ENCODE results near the gene CST4. TPM values are rescaled to one million over a fixed set of nuclear protein-coding genes. Genes with fewer than 3 reads are reported as not detected.

CST4 gene
- total RNA-seq, 2 donors from 2014 or later, result not detected

DNA sequence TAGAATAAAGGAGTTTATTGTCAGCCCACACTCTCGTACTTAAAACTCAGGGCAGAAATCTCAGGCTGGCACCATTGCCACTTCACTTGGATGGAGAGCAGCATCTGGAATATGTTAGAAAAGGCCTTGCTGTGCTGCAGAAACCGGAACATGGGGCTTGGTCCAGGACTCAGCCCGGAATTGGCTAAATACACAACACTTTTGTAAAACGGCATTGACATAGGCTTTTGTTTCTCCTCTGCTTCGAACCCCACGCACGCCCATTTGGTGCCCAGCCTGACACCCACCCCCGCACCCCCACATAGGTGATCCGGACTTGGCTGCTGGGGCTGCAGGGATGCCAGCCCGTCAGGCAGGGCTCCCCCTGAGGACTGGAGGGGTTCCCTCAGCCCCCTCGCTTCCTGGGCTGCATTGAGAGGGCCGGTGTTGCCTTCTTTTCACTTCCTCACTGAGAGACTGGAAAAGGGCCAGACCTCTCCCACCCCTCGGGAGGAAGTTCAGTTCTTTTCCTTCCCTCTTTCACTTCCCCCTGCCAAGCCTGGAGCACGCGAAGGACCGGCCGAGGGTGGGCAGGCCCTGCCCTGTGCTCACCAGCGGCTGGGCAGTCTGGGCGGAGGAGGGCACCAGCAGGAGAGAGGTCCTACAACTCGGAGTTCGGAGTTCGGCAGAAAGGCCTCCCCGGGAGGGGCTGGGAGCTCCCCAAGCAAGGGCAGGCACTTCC, 33.2 kb downstream of the CST4 start:
- peak overlapping the region; percentile 71 to 72 for H3K27ac ChIP-seq
- H3K27me3 ChIP-seq, result no peaks in the 10 kb centered on the region
- peaks cover 0 to 33% of the 10 kb centered on the region in 2 donors for H3K4me1 ChIP-seq
- peak; percentile 73 for DNase-seq (ENCODE audit: low spot score)
- peak overlapping the region in 1 of 2 donors; percentile 33 for H3K4me3 ChIP-seq
- TF ChIP-seq CTCF (IDR thresholded peaks at IDR 0.05), result no peak
- no peaks in the 10 kb centered on the region for H3K9me3 ChIP-seq
- no peaks in the 10 kb centered on the region for H3K36me3 ChIP-seq

GRCh38 chr20:23654717-23655116, 34.1 kb downstream of the CST4 start:
- peak; percentile 51 for DNase-seq (ENCODE audit: low spot score)
- Histone ChIP-seq H3K9me3 (no peaks in the 10 kb centered on the region), H3K4me1 (peaks cover 0 to 33% of the 10 kb centered on the region in 2 donors), H3K4me3 (no peak overlapping the region), H3K36me3 (no peaks in the 10 kb centered on the region), H3K27ac (peak overlapping the region in 1 of 2 donors; percentile 71), H3K27me3 (no peaks in the 10 kb centered on the region)
- TF ChIP-seq CTCF (IDR thresholded peaks at IDR 0.05), result no peak

GRCh38 chr20:23654000-23654399, 34.8 kb downstream of the CST4 start:
- TF ChIP-seq CTCF (IDR thresholded peaks at IDR 0.05), result no peak
- no peaks in the 10 kb centered on the region for H3K27me3 ChIP-seq
- H3K4me1 ChIP-seq, result peaks cover 0 to 33% of the 10 kb centered on the region in 2 donors
- peak overlapping the region in 1 of 2 donors; percentile 33 for H3K27ac ChIP-seq
- H3K9me3 ChIP-seq, result no peaks in the 10 kb centered on the region
- no peaks in the 10 kb centered on the region for H3K36me3 ChIP-seq
- no peak for DNase-seq (ENCODE audit: low spot score)
- H3K4me3 ChIP-seq, result no peak overlapping the region

DNA sequence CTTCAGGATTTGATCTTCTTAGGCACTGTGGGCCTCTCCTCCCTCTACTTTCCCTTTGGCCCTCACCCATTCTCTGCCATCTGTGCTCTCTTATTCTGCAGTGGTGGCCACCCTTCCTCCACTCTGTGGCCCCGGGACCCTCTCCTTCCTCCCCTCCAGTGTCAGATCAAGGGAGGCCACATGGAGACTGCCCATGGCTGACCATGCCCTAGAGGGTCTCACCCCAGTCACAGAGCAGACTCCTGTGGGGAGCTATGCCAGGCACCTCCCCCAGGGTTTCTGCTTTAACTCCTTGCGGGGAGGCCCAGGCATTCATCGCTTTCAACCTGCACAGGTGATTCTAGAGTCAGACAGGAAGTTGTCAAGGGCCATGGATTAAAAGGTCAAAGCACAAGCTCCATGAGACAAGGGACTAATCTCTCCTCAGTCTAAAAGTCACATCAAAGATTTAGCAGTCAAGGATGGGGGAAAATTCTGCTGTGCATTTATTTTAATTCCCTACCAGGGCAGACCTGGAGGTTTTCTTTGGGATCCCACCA, 35.4 kb downstream of the CST4 start:
- no peak for DNase-seq (ENCODE audit: low spot score)
- H3K4me3 ChIP-seq, result no peak overlapping the region
- no peaks in the 10 kb centered on the region for H3K36me3 ChIP-seq
- H3K4me1 ChIP-seq, result peaks cover 0 to 33% of the 10 kb centered on the region in 2 donors
- H3K9me3 ChIP-seq, result no peaks in the 10 kb centered on the region
- H3K27ac ChIP-seq, result no peak overlapping the region
- TF ChIP-seq CTCF (IDR thresholded peaks at IDR 0.05), result no peak
- no peaks in the 10 kb centered on the region for H3K27me3 ChIP-seq

DNA sequence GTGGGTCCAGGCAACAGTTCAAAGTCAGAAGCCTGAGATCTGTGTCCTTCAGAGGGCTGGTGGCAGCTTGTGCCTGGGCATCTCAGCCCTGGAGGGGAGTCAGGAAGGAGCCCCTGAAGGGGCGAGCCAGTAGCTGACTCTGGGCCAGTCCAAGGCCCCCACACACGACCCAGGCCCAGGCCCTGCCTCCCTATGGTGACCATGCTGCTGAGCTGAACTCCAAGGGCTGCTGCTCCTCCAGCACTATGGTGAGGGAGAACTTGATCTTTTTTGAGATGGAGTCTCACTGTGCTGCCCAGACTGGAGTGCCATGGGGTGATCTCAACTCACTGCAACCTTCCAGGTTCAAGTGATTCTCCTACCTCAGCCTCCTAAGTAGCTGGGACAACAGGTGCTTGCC, 35.9 kb downstream of the CST4 start:
- Histone ChIP-seq H3K27me3 (no peaks in the 10 kb centered on the region), H3K36me3 (no peaks in the 10 kb centered on the region), H3K27ac (no peak overlapping the region), H3K9me3 (no peaks in the 10 kb centered on the region), H3K4me3 (no peak overlapping the region), H3K4me1 (peaks cover 0 to 33% of the 10 kb centered on the region in 2 donors)
- no peak for TF ChIP-seq CTCF (IDR thresholded peaks at IDR 0.05)
- DNase-seq (ENCODE audit: low spot score), result no peak

Measured in right atrium auricular region (tissue), 2 donors.